ENCODE results near the gene PHACTR1. TPM values are rescaled to one million over a fixed set of nuclear protein-coding genes. Genes with fewer than 3 reads are reported as not detected.
"Not testable (repeated sequence)": the region's sequence is repeated elsewhere in the genome, so short reads cannot be mapped to it uniquely, and the experiment has no call there.

PHACTR1 gene
- total RNA-seq, 4 donors from 2014 or later = 1.5 to 3.6 (median 2.5) TPM

- intact Hi-C loops (cut with DNase I; ENCODE audit: low total_unique reads) = no loop called here
- TF ChIP-seq POLR2A (IDR thresholded peaks at IDR 0.05) (no peak), CTCF (IDR thresholded peaks at IDR 0.05) (no peak)
- DNase-seq (ENCODE audit: low spot score in 2 of 2) = no peak
- H3K4me3 ChIP-seq (ENCODE audit: low read depth, poor library complexity, severe bottlenecking) = no peak overlapping the region
- 94 to 100% methylated on average over 4 of the region's 4 CpGs for WGBS, 2 donors
Measured at GRCh38 chr6:12937971-12938370, 221.4 kb downstream of the PHACTR1 start.

GRCh38 chr6:12939314-12939713 lies 222.7 kb downstream of the PHACTR1 start:
- no peak overlapping the region for H3K4me3 ChIP-seq (ENCODE audit: low read depth, poor library complexity, severe bottlenecking)
- TF ChIP-seq POLR2A (IDR thresholded peaks at IDR 0.05) = no peak
- TF ChIP-seq CTCF (IDR thresholded peaks at IDR 0.05) = no peak
- intact Hi-C loops (cut with DNase I; ENCODE audit: low total_unique reads) = no loop called here
- WGBS, 2 donors = 70 to 72% methylated on average over 3 of the region's 3 CpGs
- DNase-seq (ENCODE audit: low spot score in 2 of 2) = no peak

DNA sequence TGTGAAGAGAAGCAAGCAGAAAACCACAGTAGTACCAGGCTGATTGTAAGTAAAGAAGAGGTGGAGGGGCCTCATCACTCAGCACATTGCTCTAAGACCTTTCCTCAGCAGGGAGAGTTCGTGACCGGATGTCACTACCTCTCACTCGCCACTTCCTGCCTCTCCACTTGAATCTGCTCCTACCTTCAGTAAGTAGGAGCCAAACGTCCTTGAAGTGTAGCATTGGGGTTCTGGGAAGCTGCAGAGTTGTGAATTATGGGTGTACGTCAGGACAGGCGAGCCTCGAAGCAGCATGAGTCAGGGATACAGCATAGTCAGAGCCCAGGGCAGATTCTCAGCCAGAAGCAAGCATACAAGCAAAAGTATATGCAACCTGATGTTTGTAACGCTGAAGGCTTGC lies 224.9 kb downstream of the PHACTR1 start:
- WGBS, 2 donors = 47 to 54% methylated on average over 8 of the region's 8 CpGs
- DNase-seq (ENCODE audit: low spot score in 2 of 2) = no peak
- intact Hi-C loops (cut with DNase I; ENCODE audit: low total_unique reads) = no loop called here
- TF ChIP-seq POLR2A (IDR thresholded peaks at IDR 0.05) (no peak), CTCF (IDR thresholded peaks at IDR 0.05) (no peak)
- H3K4me3 ChIP-seq (ENCODE audit: low read depth, poor library complexity, severe bottlenecking) = no peak overlapping the region

GRCh38 chr6:12943549-12943948 lies 227.0 kb downstream of the PHACTR1 start:
- WGBS, 2 donors = 88 to 97% methylated on average over 2 of the region's 2 CpGs
- H3K4me3 ChIP-seq (ENCODE audit: low read depth, poor library complexity, severe bottlenecking) = no peak overlapping the region
- intact Hi-C loops (cut with DNase I; ENCODE audit: low total_unique reads) = no loop called here
- no peak for DNase-seq (ENCODE audit: low spot score in 2 of 2)
- TF ChIP-seq CTCF (IDR thresholded peaks at IDR 0.05) (no peak), POLR2A (IDR thresholded peaks at IDR 0.05) (no peak)

DNA sequence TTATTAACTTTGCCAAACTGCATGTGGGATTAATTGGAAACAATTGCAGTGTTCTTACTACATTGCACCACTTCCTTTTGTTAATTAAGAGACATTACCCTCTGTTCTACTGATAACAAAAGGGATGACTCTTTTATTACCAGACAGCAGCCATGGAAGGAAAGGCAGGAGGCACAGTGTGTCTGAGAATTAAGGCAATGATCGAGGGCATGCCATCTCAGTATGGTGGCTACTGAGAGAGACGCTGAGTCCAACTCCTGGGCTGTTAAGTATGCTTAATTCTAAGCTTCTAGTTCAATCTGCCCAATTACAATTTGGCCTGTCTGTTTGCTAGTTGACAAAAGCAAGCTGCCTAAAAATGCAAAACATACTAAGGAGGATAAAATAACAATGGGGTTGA lies 227.4 kb downstream of the PHACTR1 start:
- TF ChIP-seq POLR2A (IDR thresholded peaks at IDR 0.05) = no peak
- no peak for TF ChIP-seq CTCF (IDR thresholded peaks at IDR 0.05)
- no peak overlapping the region for H3K4me3 ChIP-seq (ENCODE audit: low read depth, poor library complexity, severe bottlenecking)
- intact Hi-C loops (cut with DNase I; ENCODE audit: low total_unique reads) = no loop called here
- 46 to 58% methylated on average over 2 of the region's 2 CpGs for WGBS, 2 donors
- no peak for DNase-seq (ENCODE audit: low spot score in 2 of 2)

GRCh38 chr6:12944528-12944927 lies 228.0 kb downstream of the PHACTR1 start:
- H3K4me3 ChIP-seq (ENCODE audit: low read depth, poor library complexity, severe bottlenecking); intact Hi-C loops (cut with DNase I; ENCODE audit: low total_unique reads); DNase-seq (ENCODE audit: low spot score in 2 of 2): not testable (repeated sequence)
- 90 to 98% methylated on average over 16 of the region's 16 CpGs for WGBS, 2 donors

Measured in lower leg skin (tissue), 4 donors.